ENCODE data around the gene AKAP6. TPM values are rescaled to one million over a fixed set of nuclear protein-coding genes. Genes with fewer than 3 reads are reported as not detected.
"Not testable (repeated sequence)": the region's sequence is repeated elsewhere in the genome, so short reads cannot be mapped to it uniquely, and the experiment has no call there.

The AKAP6 gene
- total RNA-seq, 1 experiment from 2014 or later: 2.6 TPM

- in situ Hi-C loops (cut with HindIII; ENCODE audit: low pct_unique_long_range_greater_than_20kb, low sequenced_read_pairs): no loop called here
- no peak for DNase-seq (ENCODE audit: low read depth, low spot score)
Observed at GRCh38 chr14:32358781-32359180, 29.7 kb downstream of the AKAP6 start.

- no peak for DNase-seq (ENCODE audit: low read depth, low spot score)
- in situ Hi-C loops (cut with HindIII; ENCODE audit: low pct_unique_long_range_greater_than_20kb, low sequenced_read_pairs): no loop called here
Observed at GRCh38 chr14:32361674-32362073, 32.6 kb downstream of the AKAP6 start.

GRCh38 chr14:32363761-32364160 is 34.7 kb downstream of the AKAP6 start:
- DNase-seq (ENCODE audit: low read depth, low spot score): no peak
- in situ Hi-C loops (cut with HindIII; ENCODE audit: low pct_unique_long_range_greater_than_20kb, low sequenced_read_pairs): no loop called here

- in situ Hi-C loops (cut with HindIII; ENCODE audit: low pct_unique_long_range_greater_than_20kb, low sequenced_read_pairs): no loop called here
- DNase-seq (ENCODE audit: low read depth, low spot score): no peak
Observed at GRCh38 chr14:32364941-32365340, 35.8 kb downstream of the AKAP6 start.

GRCh38 chr14:32366256-32366879 is 37.3 kb downstream of the AKAP6 start:
- in situ Hi-C loops (cut with HindIII; ENCODE audit: low pct_unique_long_range_greater_than_20kb, low sequenced_read_pairs): no loop called here
- DNase-seq (ENCODE audit: low read depth, low spot score): peak; percentile 58

GRCh38 chr14:32366986-32367385 is 37.9 kb downstream of the AKAP6 start:
- in situ Hi-C loops (cut with HindIII; ENCODE audit: low pct_unique_long_range_greater_than_20kb, low sequenced_read_pairs): no loop called here
- no peak for DNase-seq (ENCODE audit: low read depth, low spot score)

GRCh38 chr14:32367516-32367915 is 38.4 kb downstream of the AKAP6 start:
- in situ Hi-C loops (cut with HindIII; ENCODE audit: low pct_unique_long_range_greater_than_20kb, low sequenced_read_pairs): no loop called here
- DNase-seq (ENCODE audit: low read depth, low spot score): no peak

- in situ Hi-C loops (cut with HindIII; ENCODE audit: low pct_unique_long_range_greater_than_20kb, low sequenced_read_pairs): no loop called here
- DNase-seq (ENCODE audit: low read depth, low spot score): no peak
Observed at GRCh38 chr14:32368107-32368506, 39.0 kb downstream of the AKAP6 start.

GRCh38 chr14:32370714-32371113 is 41.6 kb downstream of the AKAP6 start:
- no peak for DNase-seq (ENCODE audit: low read depth, low spot score)
- in situ Hi-C loops (cut with HindIII; ENCODE audit: low pct_unique_long_range_greater_than_20kb, low sequenced_read_pairs): no loop called here

GRCh38 chr14:32372154-32372553 is 43.1 kb downstream of the AKAP6 start:
- DNase-seq (ENCODE audit: low read depth, low spot score): no peak
- in situ Hi-C loops (cut with HindIII; ENCODE audit: low pct_unique_long_range_greater_than_20kb, low sequenced_read_pairs): no loop called here

GRCh38 chr14:32373174-32373573 is 44.1 kb downstream of the AKAP6 start:
- in situ Hi-C loops (cut with HindIII; ENCODE audit: low pct_unique_long_range_greater_than_20kb, low sequenced_read_pairs); DNase-seq (ENCODE audit: low read depth, low spot score): not testable (repeated sequence)

- DNase-seq (ENCODE audit: low read depth, low spot score): no peak
Observed at GRCh38 chr14:32374155-32374554, 45.1 kb downstream of the AKAP6 start.

GRCh38 chr14:32375663-32376062 is 46.6 kb downstream of the AKAP6 start:
- DNase-seq (ENCODE audit: low read depth, low spot score): no peak
- in situ Hi-C loops (cut with HindIII; ENCODE audit: low pct_unique_long_range_greater_than_20kb, low sequenced_read_pairs): no loop called here

More at GRCh38 chr14:32374155-32374554, 45.1 kb downstream of the AKAP6 start:
- in situ Hi-C loops (cut with HindIII; ENCODE audit: low pct_unique_long_range_greater_than_20kb, low sequenced_read_pairs): no loop called here

- in situ Hi-C loops (cut with HindIII; ENCODE audit: low pct_unique_long_range_greater_than_20kb, low sequenced_read_pairs): no loop called here
Observed at GRCh38 chr14:32377046-32377646, 48.0 kb downstream of the AKAP6 start.

GRCh38 chr14:32378284-32378683 is 49.2 kb downstream of the AKAP6 start:
- in situ Hi-C loops (cut with HindIII; ENCODE audit: low pct_unique_long_range_greater_than_20kb, low sequenced_read_pairs): no loop called here

More at GRCh38 chr14:32377046-32377646, 48.0 kb downstream of the AKAP6 start:
- DNase-seq (ENCODE audit: low read depth, low spot score): no peak

GRCh38 chr14:32379447-32379846 is 50.3 kb downstream of the AKAP6 start:
- DNase-seq (ENCODE audit: low read depth, low spot score): no peak
- in situ Hi-C loops (cut with HindIII; ENCODE audit: low pct_unique_long_range_greater_than_20kb, low sequenced_read_pairs): no loop called here

More at GRCh38 chr14:32378284-32378683, 49.2 kb downstream of the AKAP6 start:
- no peak for DNase-seq (ENCODE audit: low read depth, low spot score)

- DNase-seq (ENCODE audit: low read depth, low spot score): no peak
- in situ Hi-C loops (cut with HindIII; ENCODE audit: low pct_unique_long_range_greater_than_20kb, low sequenced_read_pairs): no loop called here
Observed at GRCh38 chr14:32381869-32382268, 52.8 kb downstream of the AKAP6 start.

GRCh38 chr14:32382704-32383103 is 53.6 kb downstream of the AKAP6 start:
- peak; percentile 52 for DNase-seq (ENCODE audit: low read depth, low spot score)
- in situ Hi-C loops (cut with HindIII; ENCODE audit: low pct_unique_long_range_greater_than_20kb, low sequenced_read_pairs): no loop called here

GRCh38 chr14:32383364-32384009 is 54.4 kb downstream of the AKAP6 start:
- in situ Hi-C loops (cut with HindIII; ENCODE audit: low pct_unique_long_range_greater_than_20kb, low sequenced_read_pairs): no loop called here
- no peak for DNase-seq (ENCODE audit: low read depth, low spot score)
